ENCODE measurements around the gene IFT88. TPM values are rescaled to one million over a fixed set of nuclear protein-coding genes. Genes with fewer than 3 reads are reported as not detected.

Gene IFT88
- total and polyA plus RNA-seq, 2 of the 4 experiments (the other 2 are of a cell fraction), result 5.5 to 8.6 TPM

GRCh38 chr13:20702915-20703779 is 136.2 kb downstream of the IFT88 start, which contains the start of gene IL17D:
IL17D (plus strand) TSS chr13:20703699; CDS start chr13:20704002, 303 bp downstream.
- dilution Hi-C loops (cut with HindIII; ENCODE audit: low sequenced_read_pairs, unreplicated experiment) (no loop called here), intact Hi-C loops (cut with micrococcal nuclease) (loop anchor here (1.0 to 5.0 kb wide), 3 partner anchors 91 to 521 kb away; no protein-coding TSS in a partner anchor), in situ Hi-C loops (cut with MboI; ENCODE audit: low sequenced_read_pairs) (loop anchor here (10.0 to 25.0 kb wide), 2 partner anchors 198 to 516 kb away; partner anchors contain the start of gene GJB2)
- CTCF ChIA-PET, result interaction anchor here (1.1 to 1.7 kb wide), 4 partner anchors 12 to 222 kb away, joined by 4 to 7 read pairs (median 4); no protein-coding TSS in a partner anchor
- Histone ChIP-seq H3K27me3 (ENCODE audit: control insufficient read depth, insufficient read depth, low read length) (peaks cover 4% of the 10 kb centered on the region), H3K4me3 (ENCODE audit: insufficient read depth, low read depth, low read length) (peak within 1 kb of the TSS; percentile 77), H4K8ac (ENCODE audit: low read depth in 2 of 2, low read length in 2 of 2) (peak within 1 kb of the TSS in 1 of 2 experiments; percentile 19; a peak in 1 of 4 replicates), H3K4me2 (ENCODE audit: low read depth, low read length) (peak within 1 kb of the TSS; percentile 84), H3K18ac (ENCODE audit: low read depth, low read length) (no peak within 1 kb of the TSS), H4K91ac (ENCODE audit: insufficient read depth, low read depth, low read length) (no peak within 1 kb of the TSS), H3K9me3 (ENCODE audit: control insufficient read depth, insufficient read depth, low read length) (no peaks in the 10 kb centered on the region), H3K36me3 (ENCODE audit: control insufficient read depth, insufficient read depth, low read length) (no peaks in the 10 kb centered on the region), H3K9me1 (ENCODE audit: insufficient read depth, low read length) (peaks cover 7% of the 10 kb centered on the region; the same call in 1 of the 2 replicates), H2BK20ac (ENCODE audit: low read depth, low read length) (no peak within 1 kb of the TSS), H3K4ac (ENCODE audit: low read depth, low read length) (peak within 1 kb of the TSS; percentile 58), H3K4me1 (ENCODE audit: control insufficient read depth, insufficient read depth, low read length) (peaks cover 4% of the 10 kb centered on the region; the same call in 1 of the 2 replicates), H3K27ac (ENCODE audit: insufficient read depth, low read length) (peak within 1 kb of the TSS; percentile 42; the same call in 1 of the 2 replicates), H3K23ac (ENCODE audit: low read depth, low read length) (peak within 1 kb of the TSS; percentile 74), H2BK5ac (ENCODE audit: low read depth, low read length, poor library complexity, severe bottlenecking) (no peak within 1 kb of the TSS), H2AK9ac (replicated peaks; ENCODE audit: low read depth, low read length, poor library complexity) (peak within 1 kb of the TSS; percentile 68), H4K20me1 (ENCODE audit: insufficient read depth, low read length) (no peaks in the 10 kb centered on the region), H3K79me1 (ENCODE audit: low read depth in 1 of 2, low read length in 2 of 2) (0 out of 4 replicates have a peak, but pooled peaks cover 0 to 5% of the 10 kb centered on the region in 2 experiments), H2AK5ac (ENCODE audit: low read depth, low read length) (no peak within 1 kb of the TSS; the same call in 1 of the 2 replicates), H2BK15ac (ENCODE audit: low read depth, low read length) (no peak within 1 kb of the TSS), H2AFZ (replicated peaks; ENCODE audit: low read length, poor library complexity) (peak within 1 kb of the TSS; percentile 98), H4K5ac (ENCODE audit: low read depth, low read length) (no peak within 1 kb of the TSS; the same call in 1 of the 2 replicates), H3K56ac (ENCODE audit: extremely low read depth, insufficient read depth, low read length) (no peak within 1 kb of the TSS), H3K9ac (ENCODE audit: low read depth, low read length) (peak within 1 kb of the TSS; percentile 75), H2BK120ac (ENCODE audit: low read depth, low read length) (peak within 1 kb of the TSS; percentile 14; the same call in 1 of the 2 replicates), H3K14ac (replicated peaks; ENCODE audit: low read depth, low read length) (peak within 1 kb of the TSS; percentile 44)
- 1% methylated on average over 38 of the region's 94 CpGs; no CpG with 5 or more reads in 1 of the 2 experiments for WGBS, 2 experiments (ENCODE audit: extremely low coverage in 2 of 2, insufficient read length in 1 of 2)
- POLR2A ChIA-PET (ENCODE audit: unreplicated experiment), result no interaction called here
- DNase-seq (no peak), ATAC-seq (ENCODE audit: low read depth) (peak; percentile 48)
- BruUV-seq (replicated peaks), result no TSS peak
- TF ChIP-seq MAFK (IDR thresholded peaks at IDR 0.05; ENCODE audit: low read depth, low read length) (no peak), CTCF (conservative IDR thresholded peaks at IDR 0.05; ENCODE audit: low read depth, low read length) (no peak), SMC3 (IDR thresholded peaks at IDR 0.05; ENCODE audit: low read depth, low read length) (no peak), RAD21 (IDR thresholded peaks at IDR 0.05; ENCODE audit: low read length) (no peak), NFE2L2 (IDR thresholded peaks at IDR 0.05; ENCODE audit: low read depth, low read length) (no peak), RFX5 (IDR thresholded peaks at IDR 0.05; ENCODE audit: low read depth, low read length) (no peak), POLR2A (IDR thresholded peaks at IDR 0.05; ENCODE audit: low read depth, low read length) (no peak), CHD1 (IDR thresholded peaks at IDR 0.05; ENCODE audit: low read depth, low read length) (no peak), CEBPB (IDR thresholded peaks at IDR 0.05; ENCODE audit: low read depth, low read length) (no peak), FOS (IDR thresholded peaks at IDR 0.05; ENCODE audit: low read depth, low read length) (no peak), MXI1 (IDR thresholded peaks at IDR 0.05; ENCODE audit: borderline replicate concordance, low read depth, low read length) (no peak)
- TF ChIP-seq, protein P1, sequence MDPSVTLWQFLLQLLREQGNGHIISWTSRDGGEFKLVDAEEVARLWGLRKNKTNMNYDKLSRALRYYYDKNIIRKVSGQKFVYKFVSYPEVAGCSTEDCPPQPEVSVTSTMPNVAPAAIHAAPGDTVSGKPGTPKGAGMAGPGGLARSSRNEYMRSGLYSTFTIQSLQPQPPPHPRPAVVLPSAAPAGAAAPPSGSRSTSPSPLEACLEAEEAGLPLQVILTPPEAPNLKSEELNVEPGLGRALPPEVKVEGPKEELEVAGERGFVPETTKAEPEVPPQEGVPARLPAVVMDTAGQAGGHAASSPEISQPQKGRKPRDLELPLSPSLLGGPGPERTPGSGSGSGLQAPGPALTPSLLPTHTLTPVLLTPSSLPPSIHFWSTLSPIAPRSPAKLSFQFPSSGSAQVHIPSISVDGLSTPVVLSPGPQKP (IDR thresholded peaks at IDR 0.05; ENCODE audit: borderline replicate concordance, low read depth, low read length), result no peak
- TF ChIP-seq, protein P2, sequence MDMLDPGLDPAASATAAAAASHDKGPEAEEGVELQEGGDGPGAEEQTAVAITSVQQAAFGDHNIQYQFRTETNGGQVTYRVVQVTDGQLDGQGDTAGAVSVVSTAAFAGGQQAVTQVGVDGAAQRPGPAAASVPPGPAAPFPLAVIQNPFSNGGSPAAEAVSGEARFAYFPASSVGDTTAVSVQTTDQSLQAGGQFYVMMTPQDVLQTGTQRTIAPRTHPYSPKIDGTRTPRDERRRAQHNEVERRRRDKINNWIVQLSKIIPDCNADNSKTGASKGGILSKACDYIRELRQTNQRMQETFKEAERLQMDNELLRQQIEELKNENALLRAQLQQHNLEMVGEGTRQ (IDR thresholded peaks at IDR 0.05; ENCODE audit: low read depth, low read length), result no peak

Measured in IMR-90 (cell line).